GM18951 (cell line): ENCODE data around the gene DMTF1.

ENCODE experiments used
- POLR2A ChIP-seq: IDR thresholded peaks from 4 replicates; pipeline ENCODE4 v1.6.1; 2011; ENCODE audit warnings: mild to moderate bottlenecking; ENCODE audit not compliant: insufficient read length, insufficient read depth; ENCODE audit errors: extremely low read depth
- in situ Hi-C: fragments of 300-500 bp; cut with MboI; formaldehyde crosslinking; loops from one replicate; pipeline ENCODE4 v1.12.0; 2022; ENCODE audit warnings: low sequenced_read_pairs, mixed read lengths, inconsistent platforms; ENCODE audit not compliant: unreplicated experiment

The DMTF1 gene

DNA sequence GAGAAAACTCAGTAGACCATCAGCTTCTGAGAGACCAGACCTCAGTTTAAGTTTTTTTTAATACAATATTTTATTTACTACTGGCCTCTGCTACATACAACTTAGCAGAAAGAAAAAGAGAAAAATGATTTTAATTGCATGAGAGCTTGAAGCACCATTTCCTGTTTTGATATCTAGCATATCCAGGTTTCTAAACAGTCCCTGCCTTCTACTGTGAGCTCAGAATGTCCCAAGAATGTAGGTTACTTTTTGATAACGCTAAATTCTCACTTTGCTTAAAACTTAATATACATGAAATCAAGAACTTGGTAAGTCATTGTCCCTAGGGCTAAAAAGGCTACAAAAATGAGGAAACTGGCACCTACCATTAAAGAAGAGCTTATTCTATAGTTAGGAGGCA lies 60.2 kb downstream of the DMTF1 start:
- no peak for TF ChIP-seq POLR2A
- in situ Hi-C loops: no loop called here

DNA sequence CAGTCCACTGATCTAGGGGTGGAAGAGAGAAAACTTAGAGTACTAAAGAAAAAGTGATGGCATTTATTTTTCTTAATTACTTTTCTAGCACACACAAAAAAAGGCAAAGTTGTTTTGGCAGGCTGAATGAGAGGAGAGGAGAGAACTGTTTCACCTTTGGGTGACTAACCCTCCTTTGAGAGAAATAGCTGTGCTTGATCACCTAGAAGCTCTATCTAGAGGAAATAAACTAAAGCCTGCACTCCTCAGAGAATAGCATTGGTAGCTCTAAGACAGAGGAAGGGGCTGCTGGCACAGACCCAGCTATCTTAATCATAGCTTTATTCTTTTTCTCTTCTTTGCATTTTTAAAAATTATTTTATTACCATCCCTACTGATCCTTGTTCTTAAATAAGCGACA lies 61.0 kb downstream of the DMTF1 start:
- in situ Hi-C loops: no loop called here

DNA sequence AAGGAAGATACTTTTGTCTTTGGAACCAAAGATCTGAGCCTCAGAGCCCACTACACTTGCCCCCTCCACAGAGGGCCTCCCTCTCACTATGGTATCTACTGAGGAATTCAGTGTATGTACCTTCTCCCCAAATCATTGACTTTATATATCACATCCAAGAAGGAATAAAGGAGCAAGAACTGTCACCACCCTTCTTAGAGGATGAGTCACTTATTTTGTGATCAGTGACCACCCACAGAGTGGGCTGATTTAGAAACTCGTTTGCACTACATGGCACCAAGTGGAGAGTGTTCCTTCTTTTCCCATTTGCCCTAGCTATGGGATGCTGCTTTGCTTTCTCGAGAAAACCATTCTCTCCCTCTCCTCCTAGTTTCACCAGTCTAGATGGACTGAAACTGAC lies 61.6 kb downstream of the DMTF1 start:
- no peak for TF ChIP-seq POLR2A
- in situ Hi-C loops: no loop called here

More for the DNA sequence above, 61.0 kb downstream of the DMTF1 start:
- TF ChIP-seq POLR2A: no peak

DNA sequence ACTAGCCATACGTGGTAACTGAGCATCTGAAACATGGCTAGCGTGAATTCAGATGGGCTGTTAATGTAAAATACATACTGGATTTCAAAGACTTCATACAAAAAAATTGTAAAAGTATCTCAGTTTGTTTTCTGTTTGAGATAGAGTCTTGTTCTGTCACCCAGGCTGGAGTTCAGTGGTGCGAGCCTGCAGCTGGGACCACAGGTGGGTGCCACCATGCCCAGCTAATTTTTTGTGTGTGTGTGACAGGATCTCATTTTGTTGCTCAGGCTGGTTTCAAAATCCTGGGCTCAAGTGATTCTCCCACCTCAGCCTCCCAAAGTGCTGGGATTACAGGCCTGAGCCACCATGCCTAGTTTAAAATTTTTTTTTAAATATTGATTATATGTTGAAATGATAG lies 62.8 kb downstream of the DMTF1 start:
- no peak for TF ChIP-seq POLR2A
- in situ Hi-C loops: no loop called here

DNA sequence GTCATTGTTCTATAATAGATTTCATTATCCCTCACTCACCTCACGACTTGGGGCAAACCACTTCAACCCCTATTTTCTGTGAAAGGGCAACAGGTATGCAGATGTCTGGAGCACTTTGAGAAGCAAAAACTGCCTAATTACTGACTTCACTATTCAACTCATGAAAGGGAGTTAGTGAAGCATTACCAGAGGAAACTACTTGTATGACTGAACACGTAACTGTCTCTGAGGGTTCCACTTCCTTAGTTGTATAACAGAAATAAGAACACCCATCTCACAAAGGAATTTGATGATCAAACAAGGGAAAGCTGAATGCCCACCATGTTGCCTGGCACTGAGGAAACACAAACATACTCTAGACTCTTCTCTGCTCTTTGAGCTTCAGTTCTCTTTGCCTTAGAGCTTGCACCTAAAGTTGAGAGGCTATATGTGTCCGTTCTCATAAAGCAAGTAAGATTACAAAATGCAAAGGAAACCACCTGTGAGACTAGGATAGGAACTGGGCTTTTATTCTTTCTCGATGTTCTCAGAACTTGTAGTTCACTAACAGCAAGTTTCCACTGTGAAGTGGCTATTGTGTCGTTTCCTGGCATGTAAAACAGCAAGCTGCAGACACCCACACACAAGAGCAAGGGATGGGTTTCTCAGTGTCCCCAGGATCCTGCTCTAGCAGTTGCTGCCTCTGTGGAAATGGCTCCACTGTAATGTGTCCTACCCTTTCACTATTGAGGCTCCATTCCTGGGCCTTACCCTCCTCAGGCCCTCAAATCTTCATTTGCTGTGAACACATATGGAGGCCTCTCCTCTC lies 64.7 kb downstream of the DMTF1 start:
- in situ Hi-C loops: no loop called here
- TF ChIP-seq POLR2A: peak; percentile 72

DNA sequence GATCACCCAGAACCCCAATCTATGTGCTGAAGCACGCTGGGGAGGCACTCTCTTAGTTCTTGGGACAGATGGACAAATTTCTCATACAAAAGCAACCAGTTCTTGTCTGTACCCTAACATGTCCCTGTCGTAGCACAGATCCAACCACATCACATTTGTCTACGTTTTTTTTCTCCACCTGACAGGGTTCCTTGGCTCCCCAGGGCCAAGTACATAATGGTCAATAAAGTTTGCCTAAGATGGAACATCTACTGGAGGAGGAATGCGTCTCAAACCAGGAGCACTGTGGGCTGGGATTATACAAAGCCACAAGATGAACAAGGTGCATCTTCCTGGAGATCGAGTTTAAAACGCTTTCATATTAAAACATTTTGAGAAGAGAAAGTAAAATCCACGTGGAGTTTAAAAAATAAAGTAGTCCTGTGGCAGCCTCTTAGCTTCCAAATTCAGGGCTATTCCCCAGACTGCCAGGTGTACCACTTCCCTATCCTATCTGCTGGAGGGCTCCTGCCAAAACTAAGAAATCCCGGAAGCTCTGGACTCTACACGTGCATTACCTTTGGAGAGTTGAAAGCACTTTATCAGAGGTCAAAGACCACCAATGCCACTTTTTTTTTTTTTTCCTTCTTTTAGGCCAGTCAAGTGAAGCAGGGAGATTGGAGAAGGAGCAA lies 65.9 kb downstream of the DMTF1 start:
- peak; percentile 18 for TF ChIP-seq POLR2A
- in situ Hi-C loops: no loop called here

DNA sequence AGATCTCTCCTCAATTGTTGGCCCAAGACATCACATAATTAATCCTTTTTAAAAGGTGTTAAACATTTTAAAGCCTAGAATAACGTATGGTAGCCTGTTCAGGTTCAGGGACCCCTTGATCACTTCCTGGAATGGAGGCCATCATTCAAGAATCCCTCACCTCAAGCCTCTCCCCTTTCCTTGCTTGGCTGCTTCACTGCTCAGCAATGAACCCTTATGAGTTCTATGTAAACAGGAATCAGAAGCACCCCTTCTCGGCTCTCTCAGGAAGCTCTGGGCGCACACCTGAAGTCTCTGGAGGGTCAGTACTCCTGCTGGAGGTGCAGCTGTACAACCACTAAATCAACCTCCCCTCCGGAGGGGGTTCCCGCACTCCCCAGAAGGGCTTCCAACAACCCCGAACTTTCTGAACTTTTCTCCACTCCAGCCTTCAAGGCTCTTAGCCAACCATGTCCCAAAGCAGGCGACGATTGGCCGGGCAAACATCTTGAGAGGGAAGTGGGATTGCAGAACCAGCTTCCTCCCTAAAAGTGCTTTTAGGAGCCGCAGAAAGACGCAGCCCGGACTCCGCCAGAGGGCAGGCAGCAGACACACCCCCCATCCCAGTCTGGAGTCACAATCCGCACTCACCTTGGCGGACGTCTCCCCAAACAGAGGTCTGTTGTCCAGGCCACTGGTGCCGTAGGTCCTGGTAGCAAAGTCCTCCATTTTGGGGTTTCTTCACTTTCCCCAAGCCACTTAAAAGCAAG lies 66.7 kb downstream of the DMTF1 start:
- TF ChIP-seq POLR2A: no peak
- in situ Hi-C loops: no loop called here

DNA sequence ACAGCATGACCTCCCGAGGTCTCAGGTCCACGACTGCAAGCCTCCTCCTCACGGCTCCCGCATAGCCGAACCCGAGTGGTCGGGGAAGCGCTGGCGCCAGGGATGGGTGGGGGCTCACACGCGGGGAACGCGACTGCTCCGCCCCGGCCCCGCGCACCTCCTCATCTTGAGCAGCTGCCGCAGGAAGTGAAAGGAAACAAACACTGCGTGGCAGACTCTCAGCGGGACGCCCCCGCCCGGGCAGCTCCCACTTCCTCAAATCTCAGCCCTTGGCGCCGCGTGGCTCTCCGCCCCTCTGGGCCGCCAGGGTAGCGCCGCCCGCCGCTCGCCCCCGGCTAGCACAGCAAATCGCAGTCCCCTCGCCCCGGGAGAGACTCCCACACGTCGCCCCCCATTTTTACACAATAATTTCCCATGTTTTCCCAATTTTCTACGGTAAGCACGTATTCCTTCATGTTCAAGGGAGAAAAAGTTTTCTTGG lies 67.3 kb downstream of the DMTF1 start, which contains the start of gene TMEM243:
TMEM243 (minus strand) TSS at position 188 of the 481 bp plus-strand sequence. CDS start 229 bp downstream, outside the sequence.
- in situ Hi-C loops: no loop called here
- TF ChIP-seq POLR2A: peak; percentile 71

DNA sequence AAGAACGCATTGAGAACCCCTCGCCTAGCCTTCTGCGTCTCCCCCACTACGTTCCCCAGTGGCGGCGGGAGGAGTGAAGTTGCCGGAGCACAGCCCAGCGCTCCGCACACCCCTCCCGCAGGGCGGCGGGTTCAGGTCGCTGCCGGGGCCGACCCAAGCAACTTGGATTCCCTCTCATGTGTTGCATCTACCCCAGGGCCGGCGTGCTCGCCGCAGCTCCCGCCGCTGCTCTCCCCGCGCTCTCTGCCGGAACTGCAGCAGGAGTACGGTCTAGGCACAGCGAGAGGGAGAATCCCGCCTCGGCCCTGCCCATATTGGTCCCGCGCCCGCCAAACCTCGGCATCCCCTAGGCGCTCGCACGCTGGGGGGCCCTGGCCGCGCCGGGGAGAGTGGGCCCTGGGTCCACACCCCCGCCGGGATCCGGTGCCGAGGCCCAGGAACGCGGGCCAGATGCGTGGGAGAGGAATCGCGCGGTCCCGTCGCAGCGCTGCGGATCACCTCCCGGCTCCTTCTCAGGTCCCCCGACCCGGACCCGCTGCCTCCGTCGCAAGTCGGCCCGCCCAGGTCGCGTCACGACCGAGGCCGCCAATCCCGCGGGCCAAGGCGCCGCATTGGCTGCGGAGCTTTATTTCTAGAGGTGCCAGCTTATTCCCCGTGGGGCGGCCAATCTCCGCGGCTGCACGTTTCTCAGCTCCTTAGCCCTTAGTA lies 67.9 kb downstream of the DMTF1 start:
- in situ Hi-C loops: no loop called here
- peak; percentile 89 for TF ChIP-seq POLR2A

DNA sequence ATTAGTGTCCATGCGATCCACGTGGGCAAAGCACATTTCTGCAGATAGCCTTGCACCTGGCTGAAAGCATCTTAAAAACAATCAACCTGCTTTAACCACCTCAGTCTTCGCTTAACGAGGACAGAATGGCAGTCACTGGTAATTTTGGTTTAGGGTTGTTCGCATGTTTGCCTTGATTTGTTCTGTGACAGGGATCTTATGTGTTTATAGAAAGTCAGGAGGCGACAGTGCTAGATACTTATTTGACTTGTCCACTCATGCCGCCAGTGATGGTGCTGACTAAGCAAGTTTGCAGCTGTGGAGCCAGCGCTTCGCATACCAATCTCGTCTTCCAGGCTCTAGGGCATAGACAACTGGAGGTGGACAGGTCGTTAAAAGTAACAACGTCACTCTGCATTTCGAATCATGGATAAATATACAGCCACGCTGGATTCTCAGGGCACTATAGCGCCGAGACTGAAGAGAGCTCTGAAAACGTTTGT lies 68.5 kb downstream of the DMTF1 start:
- in situ Hi-C loops: no loop called here
- no peak for TF ChIP-seq POLR2A

DNA sequence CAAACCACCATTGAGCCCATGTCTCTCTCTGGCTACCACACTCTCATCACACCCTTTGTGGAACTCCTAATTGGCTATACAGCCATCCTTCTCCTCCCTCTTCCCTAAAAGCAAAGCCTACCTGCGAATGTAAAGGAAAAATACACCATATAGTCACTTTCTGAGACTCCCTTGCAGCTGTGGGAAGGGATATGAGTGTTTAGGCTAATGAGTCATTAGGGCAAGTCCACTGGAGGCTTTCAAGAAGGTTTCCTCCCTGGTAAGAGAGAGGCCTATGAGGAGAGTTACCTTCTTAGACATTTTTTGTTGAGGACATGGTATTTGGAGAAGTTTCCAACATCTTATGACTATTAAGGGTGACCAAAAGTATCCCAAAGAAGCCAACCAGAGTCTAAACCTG lies 71.4 kb downstream of the DMTF1 start:
- in situ Hi-C loops: no loop called here
- no peak for TF ChIP-seq POLR2A

DNA sequence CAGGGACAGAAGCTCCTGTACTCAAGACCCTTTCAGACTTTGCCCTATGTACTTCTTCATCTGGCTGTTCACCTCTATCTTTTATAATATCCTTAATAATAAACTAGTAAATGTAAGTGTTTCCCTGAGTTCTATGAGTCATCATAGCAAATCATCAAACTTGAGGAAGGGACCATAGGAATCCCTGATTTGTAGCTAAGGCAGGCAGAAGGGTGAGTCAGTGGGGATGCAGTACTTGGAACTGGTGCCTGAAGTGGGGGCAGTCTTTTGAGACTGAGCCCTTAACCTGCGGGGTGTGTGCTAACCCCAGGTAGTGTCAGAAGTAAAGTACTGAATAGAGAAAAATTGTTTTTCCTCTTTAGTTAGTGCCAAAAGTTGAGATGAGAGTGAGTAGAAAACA lies 73.4 kb downstream of the DMTF1 start:
- in situ Hi-C loops: no loop called here
- no peak for TF ChIP-seq POLR2A
